ENCODE measurements around the gene GCH1.
A peak's percentile ranks its signal among the peaks of the same experiment; 100 is the strongest.
"Not testable (repeated sequence)": the region's sequence is repeated elsewhere in the genome, so short reads cannot be mapped to it uniquely, and the experiment has no call there.

Gene GCH1, protein sequence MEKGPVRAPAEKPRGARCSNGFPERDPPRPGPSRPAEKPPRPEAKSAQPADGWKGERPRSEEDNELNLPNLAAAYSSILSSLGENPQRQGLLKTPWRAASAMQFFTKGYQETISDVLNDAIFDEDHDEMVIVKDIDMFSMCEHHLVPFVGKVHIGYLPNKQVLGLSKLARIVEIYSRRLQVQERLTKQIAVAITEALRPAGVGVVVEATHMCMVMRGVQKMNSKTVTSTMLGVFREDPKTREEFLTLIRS

GRCh38 chr14:54902521-54903420 lies at the start of gene GCH1:
Gene GCH1, minus strand, starts transcription at chr14:54902826. Its CDS starts 163 bp downstream, at chr14:54902663.
- DNase-seq = peak; percentile 69 to 77

GRCh38 chr14:54947230-54947629 lies 44.6 kb upstream of the GCH1 start:
- DNase-seq = no peak

- no peak for DNase-seq
Measured at GRCh38 chr14:54946500-54946899, 43.9 kb upstream of the GCH1 start.

GRCh38 chr14:54944737-54945391 lies 42.2 kb upstream of the GCH1 start:
- no peak for DNase-seq

DNA sequence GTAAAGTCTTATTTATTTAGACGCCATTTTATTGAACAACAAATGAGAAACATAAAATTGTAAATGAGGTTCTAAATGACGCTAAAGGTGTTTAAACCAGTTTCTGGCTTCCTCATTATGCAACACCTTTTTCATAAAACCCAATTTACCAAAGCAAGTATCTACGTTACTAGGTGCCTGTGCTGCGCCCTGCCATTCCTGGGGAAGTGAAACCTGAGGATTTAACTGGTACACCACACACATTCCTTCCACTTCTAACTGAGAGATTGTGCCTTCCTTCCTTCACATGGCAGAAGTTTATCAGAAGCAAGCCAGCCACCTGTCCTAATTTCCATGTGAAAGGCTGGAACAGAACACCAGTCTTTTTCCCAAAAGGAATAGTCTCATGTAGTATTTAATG lies 40.3 kb upstream of the GCH1 start:
- DNase-seq = no peak

DNA sequence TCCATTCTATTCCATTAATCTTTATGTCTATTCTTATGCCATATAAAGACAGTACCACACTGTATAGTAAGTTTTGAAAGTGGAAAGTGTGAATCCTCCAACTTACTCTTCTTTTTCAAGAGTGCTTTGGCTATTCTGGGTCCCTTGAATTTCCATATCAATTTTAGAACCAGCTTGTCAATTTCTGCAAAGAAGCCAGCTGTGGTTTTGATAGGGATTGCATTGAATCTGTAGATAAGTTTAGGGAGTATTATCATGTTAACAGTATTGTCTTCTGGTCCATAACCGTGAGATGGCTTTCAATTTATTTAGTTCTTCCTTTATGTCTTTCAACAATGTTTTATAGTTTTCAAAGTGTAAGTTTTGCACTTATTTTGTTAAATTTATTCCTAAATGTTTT lies 34.2 kb upstream of the GCH1 start:
- DNase-seq = no peak

- no peak for DNase-seq
Measured at GRCh38 chr14:54935958-54936357, 33.3 kb upstream of the GCH1 start.

DNA sequence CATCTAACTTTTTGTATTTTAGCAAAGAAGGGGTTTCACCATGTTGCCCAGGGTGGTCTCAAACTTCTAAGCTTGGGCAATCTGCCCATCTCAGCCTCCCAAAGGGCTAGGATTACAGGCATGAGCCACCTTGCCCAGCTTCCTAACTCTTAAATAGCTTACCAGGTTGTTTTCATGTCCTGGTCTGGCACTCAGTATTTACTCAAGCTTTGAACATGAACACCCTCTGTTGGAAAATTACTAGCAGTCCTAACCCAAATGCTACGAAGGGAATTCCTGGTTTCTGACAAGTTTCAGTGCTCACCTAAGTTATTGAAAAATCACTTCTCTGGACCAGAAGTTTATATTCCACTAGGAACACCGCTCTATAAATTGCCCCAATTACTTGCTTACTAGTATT lies 32.5 kb upstream of the GCH1 start:
- DNase-seq = no peak

DNA sequence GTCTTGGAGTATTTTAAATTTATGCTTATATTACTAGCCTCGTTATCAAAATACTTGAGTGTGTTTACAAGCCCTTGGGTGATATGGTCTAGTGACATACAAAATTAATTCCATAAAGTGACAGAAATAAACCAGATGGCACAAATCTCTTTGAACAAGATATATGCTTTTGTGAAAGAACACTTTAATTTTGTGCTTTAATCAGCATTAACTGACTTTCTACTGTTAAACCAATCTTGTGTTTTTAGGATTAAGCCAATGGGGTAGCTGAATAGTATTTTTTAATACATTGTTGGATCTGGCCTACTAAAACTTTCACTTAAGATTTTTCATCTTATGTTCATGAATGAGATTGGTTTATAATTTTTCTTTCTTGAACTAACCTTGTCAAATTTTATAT lies 30.4 kb upstream of the GCH1 start:
- DNase-seq = no peak

DNA sequence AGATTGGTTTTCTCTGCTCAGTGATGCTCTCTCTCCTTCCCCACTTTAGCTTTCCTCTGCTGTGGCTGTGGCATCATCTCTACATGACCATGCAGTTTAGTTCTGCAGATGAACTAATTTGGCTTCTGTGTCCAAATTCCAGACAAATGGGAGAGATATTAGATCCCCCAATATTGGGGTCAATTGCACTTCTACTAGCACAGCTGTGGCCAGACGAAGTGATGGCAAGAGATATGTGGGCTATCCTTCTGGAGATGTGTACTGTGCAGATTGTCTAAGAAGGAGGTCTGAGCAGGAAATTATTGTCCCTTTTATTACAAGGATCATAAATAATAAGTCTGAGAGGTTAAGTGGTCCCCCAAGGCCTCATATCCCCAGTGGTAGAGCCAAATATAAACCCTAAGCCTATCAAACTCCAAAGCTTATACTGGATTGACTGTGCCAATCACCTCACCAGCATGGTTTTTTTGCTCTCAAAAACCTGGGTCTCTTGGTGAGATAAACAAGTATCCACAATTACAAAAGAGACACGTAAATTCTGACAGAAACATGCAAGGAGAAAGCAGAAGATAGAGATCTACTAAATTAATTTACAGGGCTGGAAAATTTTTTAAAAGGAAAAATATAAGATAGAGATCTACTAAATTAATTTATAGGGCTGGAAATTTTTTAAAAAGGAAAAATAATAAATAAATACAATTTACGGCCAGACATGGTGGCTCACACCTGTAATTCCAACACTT lies 29.1 kb upstream of the GCH1 start:
- DNase-seq = no peak

DNA sequence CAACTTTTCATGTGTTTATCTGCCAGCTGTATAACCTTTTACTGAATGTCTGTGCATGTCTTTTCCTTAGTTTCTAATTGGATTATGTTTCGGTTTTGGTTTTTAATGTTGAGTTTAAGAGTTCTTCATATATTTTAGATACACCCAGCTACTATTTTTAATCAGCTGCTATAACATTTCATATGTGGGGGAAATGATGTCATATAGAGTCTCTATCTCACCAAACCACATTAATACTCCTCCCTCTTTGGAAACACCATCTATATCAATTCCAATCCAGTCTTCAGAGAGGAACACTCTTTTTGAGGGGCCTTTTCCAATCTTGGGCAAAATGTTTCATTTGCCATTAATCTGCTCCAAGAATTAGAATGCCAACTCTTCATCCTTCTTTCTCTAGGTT lies 28.5 kb upstream of the GCH1 start:
- DNase-seq = no peak

GRCh38 chr14:54929556-54929955 lies 26.9 kb upstream of the GCH1 start:
- DNase-seq = no peak

DNA sequence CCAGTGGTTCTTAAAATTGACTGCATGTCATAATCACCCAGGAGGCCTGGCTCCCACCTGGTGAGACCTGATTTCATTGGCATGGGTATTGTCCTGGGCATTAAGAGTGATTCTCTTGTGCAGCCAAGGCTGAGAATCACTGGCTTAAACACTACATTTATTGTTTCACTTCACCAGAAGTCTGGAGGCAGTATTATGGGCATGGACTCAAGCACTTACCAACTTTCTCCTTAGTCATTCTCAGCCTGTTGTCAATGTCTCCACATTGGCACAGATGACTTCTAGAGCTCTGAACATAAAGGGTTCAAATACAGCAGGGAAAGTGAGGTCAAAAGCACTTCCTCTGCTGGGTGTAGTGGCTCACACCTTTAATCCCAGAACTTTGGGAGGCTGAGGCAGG lies 25.6 kb upstream of the GCH1 start:
- no peak for DNase-seq

GRCh38 chr14:54927551-54927950 lies 24.9 kb upstream of the GCH1 start:
- no peak for DNase-seq

DNA sequence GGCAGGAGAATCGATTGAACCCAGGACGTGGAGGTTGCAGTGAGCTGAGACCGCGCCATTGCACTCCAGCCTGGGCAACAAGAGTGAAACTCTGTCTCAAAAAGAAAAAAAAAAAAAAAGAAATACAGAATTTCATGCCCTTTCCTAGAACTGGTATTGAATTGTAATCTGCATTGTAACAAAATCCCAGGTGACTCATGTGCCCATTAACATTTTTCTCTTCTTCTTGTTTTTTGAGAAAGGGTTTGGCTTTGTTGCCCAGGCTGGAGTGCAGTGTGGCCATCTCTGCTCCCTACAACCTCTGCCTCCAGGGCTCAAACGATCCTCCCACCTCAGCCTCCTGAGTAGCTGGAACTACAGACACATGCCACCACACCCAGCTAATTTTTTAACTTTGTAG lies 23.9 kb upstream of the GCH1 start:
- DNase-seq = not testable (repeated sequence)

DNA sequence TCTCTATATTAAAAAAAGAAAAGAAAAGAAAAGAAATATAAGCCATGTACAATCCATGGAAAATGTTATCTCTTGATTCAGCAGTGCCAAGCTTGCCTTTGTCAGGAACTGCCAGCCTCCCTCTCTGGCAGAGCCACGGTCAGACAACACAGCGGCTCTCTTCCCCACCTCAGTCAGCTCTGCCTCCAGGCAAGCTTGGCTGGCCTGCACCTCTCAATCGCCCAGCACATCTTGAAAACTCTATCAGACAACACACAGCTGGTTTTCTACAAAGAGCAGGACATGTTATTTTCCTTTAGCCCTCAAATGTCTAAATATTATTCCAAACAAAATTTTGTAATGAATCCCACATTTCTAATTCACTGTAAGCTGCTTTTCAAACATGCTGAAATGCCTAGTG lies 20.0 kb upstream of the GCH1 start:
- no peak for DNase-seq

DNA sequence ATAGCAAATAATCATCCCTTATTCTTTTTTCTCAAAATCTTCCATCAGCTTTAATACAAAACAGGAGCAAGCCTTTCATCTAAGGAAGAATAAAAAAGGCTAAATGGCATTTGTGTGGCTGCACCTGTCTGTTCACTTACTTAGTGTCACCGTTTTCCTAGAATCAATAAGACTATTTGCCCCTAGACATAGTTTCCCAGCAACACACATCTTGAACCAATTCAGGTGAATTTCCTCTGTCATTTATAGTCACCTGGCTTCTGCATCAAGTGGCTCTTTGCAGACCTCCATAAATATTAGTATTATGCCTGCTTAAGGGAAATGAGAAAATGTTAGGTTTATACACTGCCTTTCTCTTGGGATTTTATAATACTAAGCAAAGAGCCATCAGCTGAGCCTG lies 17.4 kb upstream of the GCH1 start:
- DNase-seq = no peak

DNA sequence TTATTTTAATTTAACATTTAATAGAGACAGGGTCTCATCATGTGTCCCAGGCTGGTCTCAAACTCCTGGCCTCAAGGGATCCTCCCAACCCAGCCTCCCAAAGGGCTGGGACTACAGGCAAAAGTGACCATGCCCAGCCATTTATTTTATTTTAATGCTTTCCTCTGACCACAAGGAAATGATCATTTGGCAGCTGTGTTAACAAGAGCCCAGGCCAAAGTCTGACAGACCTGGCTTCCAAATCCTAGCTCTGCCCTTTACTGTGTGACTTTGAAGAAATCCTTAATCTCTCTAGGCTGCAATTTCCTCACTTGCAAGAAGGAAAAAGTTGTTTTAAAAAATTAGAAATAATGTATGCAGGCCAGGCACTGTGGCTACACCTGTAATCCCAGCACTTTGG lies 16.7 kb upstream of the GCH1 start:
- DNase-seq = no peak

- DNase-seq = no peak
Measured at GRCh38 chr14:54918427-54918826, 15.8 kb upstream of the GCH1 start.

GRCh38 chr14:54916101-54916500 lies 13.5 kb upstream of the GCH1 start:
- DNase-seq = no peak

DNA sequence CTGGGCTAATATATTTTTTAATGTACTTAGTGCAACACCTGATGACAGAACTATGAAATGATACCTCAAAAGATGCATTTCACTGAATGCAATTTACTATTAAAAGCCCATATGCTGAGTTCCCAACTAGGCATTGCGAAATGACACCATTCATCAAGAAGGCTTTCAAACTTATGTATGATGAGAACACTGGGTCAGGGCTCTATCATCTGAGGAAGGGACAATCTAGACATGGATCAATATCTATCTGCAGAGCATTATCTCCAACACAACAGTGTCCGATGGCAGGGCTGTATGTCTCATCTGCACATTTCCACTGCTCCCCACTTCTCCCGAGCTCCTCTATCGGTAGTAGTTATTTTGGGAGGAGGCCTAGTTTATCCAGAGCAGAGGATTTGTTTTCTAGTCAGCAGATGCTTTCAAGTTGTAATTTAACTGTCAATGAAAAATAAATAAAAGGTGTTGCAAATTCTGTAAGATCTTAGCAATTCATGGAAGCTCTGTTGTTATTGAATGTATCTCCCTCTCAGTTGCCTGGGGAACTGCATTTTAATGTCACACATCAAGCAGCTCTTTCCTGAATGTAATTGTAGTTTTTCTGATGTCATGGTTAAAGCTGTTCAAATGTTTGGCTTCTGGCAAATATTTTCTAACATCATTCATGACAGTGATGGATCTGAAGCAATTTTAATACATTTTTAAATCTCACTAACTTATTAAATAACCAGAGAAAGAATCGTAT lies 7.4 kb upstream of the GCH1 start:
- DNase-seq = no peak

GRCh38 chr14:54908973-54909372 lies 6.3 kb upstream of the GCH1 start:
- not testable (repeated sequence) for DNase-seq

Measured in stimulated activated CD4-positive, alpha-beta T cell treated with anti-CD3 and anti-CD28 coated beads, Interleukin-4, amount 100 ng/mL, for 4 hours (primary cell).